Stimulated activated CD4-positive, alpha-beta T cell treated with anti-CD3 and anti-CD28 coated beads, Interleukin-1b, Interleukin-23, amount 100 ng/mL, for 48 hours (primary cell): Measurements from ENCODE around the gene NINL.
"Not testable (repeated sequence)": the region's sequence is repeated elsewhere in the genome, so short reads cannot be mapped to it uniquely, and the experiment has no call there.

Experiments
- DNase-seq: peaks from one replicate; pipeline ENCODE4 v3.0.0-alpha.2; 2020

The NINL gene

GRCh38 chr20:25584905-25585704, at the start of gene NINL:
Gene NINL, minus strand, starts transcription at chr20:25585531. Its CDS starts 58,944 bp downstream, at chr20:25526587.
- peak; percentile 31 for DNase-seq

- no peak for DNase-seq
Measured at GRCh38 chr20:25632940-25633790, 47.8 kb upstream of the NINL start.

GRCh38 chr20:25630615-25631014, 45.3 kb upstream of the NINL start:
- not testable (repeated sequence) for DNase-seq

- no peak for DNase-seq
Measured at GRCh38 chr20:25629816-25630499, 44.6 kb upstream of the NINL start.

GRCh38 chr20:25626779-25627178, 41.4 kb upstream of the NINL start:
- DNase-seq = no peak

- DNase-seq = no peak
Measured at GRCh38 chr20:25624500-25624939, 39.2 kb upstream of the NINL start.

- DNase-seq = peak; percentile 94
Measured at GRCh38 chr20:25623736-25624499, 38.6 kb upstream of the NINL start, which contains the start of gene NANP. Gene NANP, minus strand, starts transcription at chr20:25624014. Its CDS starts 66 bp downstream, at chr20:25623948.

- DNase-seq = peak; percentile 35
Measured at GRCh38 chr20:25623225-25623735, 37.9 kb upstream of the NINL start.

- DNase-seq = no peak
Measured at GRCh38 chr20:25622450-25623224, 37.3 kb upstream of the NINL start.

- no peak for DNase-seq
Measured at GRCh38 chr20:25622049-25622448, 36.7 kb upstream of the NINL start.

- no peak for DNase-seq
Measured at GRCh38 chr20:25619514-25619913, 34.2 kb upstream of the NINL start.

GRCh38 chr20:25608774-25609173, 23.4 kb upstream of the NINL start:
- no peak for DNase-seq

- DNase-seq = no peak
Measured at GRCh38 chr20:25606094-25606695, 20.9 kb upstream of the NINL start.

- no peak for DNase-seq
Measured at GRCh38 chr20:25605148-25605547, 19.8 kb upstream of the NINL start.

GRCh38 chr20:25604611-25605010, 19.3 kb upstream of the NINL start:
- no peak for DNase-seq

GRCh38 chr20:25602914-25603309, 17.6 kb upstream of the NINL start:
- peak; percentile 37 for DNase-seq

GRCh38 chr20:25602191-25602913, 17.0 kb upstream of the NINL start:
- not testable (repeated sequence) for DNase-seq

GRCh38 chr20:25601659-25602058, 16.3 kb upstream of the NINL start:
- DNase-seq = no peak

GRCh38 chr20:25600632-25601031, 15.3 kb upstream of the NINL start:
- no peak for DNase-seq
